ENCODE measurements around the gene BTBD18. TPM values are rescaled to one million over a fixed set of nuclear protein-coding genes. Genes with fewer than 3 reads are reported as not detected.

The BTBD18 gene
- total and polyA plus RNA-seq, 10 of the 15 experiments (the other 5 are each of a cell fraction or from before 2014, with no cell fraction given): 0.05 to 0.58 (median 0.19) TPM; not detected in 6

DNA sequence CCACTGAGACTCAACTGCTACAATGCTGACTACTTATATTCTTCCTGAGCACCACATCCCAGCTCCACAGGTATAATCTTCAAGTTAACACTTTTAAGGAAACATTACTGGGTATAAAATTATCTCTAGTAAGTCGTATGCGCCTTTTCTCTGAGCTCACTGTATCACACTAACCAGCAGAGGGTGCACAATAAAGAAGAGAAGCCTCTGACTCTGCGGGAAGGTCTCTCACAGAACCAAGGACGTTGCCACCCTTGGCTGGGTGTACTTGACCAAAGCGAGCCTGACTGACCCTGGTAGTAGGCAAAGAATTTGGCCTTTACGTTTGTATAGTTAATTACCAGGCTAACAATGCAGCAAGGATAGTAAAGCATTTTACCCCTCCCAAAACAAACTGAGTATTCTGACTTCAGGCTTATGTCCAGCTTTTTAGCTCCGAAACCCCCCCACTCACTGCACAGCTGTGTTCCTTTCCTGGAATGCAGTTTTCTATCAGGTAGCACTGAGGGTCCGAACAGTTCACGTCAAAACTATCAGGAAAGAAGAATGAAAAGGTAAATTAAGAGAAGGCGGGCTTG is at the start of gene BTBD18 (continued):
- TF ChIP-seq, protein P1, sequence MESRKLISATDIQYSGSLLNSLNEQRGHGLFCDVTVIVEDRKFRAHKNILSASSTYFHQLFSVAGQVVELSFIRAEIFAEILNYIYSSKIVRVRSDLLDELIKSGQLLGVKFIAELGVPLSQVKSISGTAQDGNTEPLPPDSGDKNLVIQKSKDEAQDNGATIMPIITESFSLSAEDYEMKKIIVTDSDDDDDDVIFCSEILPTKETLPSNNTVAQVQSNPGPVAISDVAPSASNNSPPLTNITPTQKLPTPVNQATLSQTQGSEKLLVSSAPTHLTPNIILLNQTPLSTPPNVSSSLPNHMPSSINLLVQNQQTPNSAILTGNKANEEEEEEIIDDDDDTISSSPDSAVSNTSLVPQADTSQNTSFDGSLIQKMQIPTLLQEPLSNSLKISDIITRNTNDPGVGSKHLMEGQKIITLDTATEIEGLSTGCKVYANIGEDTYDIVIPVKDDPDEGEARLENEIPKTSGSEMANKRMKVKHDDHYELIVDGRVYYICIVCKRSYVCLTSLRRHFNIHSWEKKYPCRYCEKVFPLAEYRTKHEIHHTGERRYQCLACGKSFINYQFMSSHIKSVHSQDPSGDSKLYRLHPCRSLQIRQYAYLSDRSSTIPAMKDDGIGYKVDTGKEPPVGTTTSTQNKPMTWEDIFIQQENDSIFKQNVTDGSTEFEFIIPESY (IDR thresholded peaks at IDR 0.05): peak; percentile 70; the same call in 1 of the 2 replicates
- TF ChIP-seq, protein P2, sequence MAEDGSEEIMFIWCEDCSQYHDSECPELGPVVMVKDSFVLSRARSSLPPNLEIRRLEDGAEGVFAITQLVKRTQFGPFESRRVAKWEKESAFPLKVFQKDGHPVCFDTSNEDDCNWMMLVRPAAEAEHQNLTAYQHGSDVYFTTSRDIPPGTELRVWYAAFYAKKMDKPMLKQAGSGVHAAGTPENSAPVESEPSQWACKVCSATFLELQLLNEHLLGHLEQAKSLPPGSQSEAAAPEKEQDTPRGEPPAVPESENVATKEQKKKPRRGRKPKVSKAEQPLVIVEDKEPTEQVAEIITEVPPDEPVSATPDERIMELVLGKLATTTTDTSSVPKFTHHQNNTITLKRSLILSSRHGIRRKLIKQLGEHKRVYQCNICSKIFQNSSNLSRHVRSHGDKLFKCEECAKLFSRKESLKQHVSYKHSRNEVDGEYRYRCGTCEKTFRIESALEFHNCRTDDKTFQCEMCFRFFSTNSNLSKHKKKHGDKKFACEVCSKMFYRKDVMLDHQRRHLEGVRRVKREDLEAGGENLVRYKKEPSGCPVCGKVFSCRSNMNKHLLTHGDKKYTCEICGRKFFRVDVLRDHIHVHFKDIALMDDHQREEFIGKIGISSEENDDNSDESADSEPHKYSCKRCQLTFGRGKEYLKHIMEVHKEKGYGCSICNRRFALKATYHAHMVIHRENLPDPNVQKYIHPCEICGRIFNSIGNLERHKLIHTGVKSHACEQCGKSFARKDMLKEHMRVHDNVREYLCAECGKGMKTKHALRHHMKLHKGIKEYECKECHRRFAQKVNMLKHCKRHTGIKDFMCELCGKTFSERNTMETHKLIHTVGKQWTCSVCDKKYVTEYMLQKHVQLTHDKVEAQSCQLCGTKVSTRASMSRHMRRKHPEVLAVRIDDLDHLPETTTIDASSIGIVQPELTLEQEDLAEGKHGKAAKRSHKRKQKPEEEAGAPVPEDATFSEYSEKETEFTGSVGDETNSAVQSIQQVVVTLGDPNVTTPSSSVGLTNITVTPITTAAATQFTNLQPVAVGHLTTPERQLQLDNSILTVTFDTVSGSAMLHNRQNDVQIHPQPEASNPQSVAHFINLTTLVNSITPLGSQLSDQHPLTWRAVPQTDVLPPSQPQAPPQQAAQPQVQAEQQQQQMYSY (CRISPR knock-in tag; IDR thresholded peaks at IDR 0.05): no peak
- TF ChIP-seq SREBF1 (IDR thresholded peaks at IDR 0.05; ENCODE audit: low read length) (no peak), NBN (IDR thresholded peaks at IDR 0.05) (0 out of 2 replicates have a peak, but pooled peaks have one; percentile 36), STAT3 (IDR thresholded peaks at IDR 0.05; ENCODE audit: low read depth, low read length) (no peak)

DNA sequence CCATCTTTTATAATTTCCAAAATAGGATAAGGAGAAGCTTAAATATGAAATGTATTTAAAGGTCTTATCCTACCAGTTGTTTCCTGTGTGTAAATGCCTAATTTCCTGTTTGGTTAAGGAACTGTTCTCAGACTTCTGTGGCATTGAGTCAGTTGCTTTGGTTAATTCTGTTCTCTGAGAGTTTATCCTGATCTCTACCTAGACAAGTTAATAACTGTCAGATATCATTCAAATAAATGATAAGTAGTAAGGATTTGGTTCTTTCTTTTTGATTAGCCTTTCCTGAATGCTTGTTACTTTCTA is 49.5 kb upstream of the BTBD18 start:
- peaks cover 19 to 21% of the 10 kb centered on the region in 2 experiments for H3K36me3 ChIP-seq (ENCODE audit: control insufficient read depth in 2 of 2, insufficient read depth in 2 of 2, low read length in 1 of 2)
- POLR2A ChIA-PET: interaction anchor here (0.5 to 2.5 kb wide), 10 partner anchors 12 to 134 kb away, joined by 3 to 11 read pairs (median 6); partner anchors contain the start of genes BTBD18, CTNND1 and SELENOH
- H3K9me3 ChIP-seq (replicated peaks; ENCODE audit: control insufficient read depth, insufficient read depth, low read length): no peaks in the 10 kb centered on the region
- FAIRE-seq (peak; percentile 78), ATAC-seq (no peak), DNase-seq (ENCODE audit: low read depth, low spot score) (no peak)
- no peaks in the 10 kb centered on the region for H3K27me3 ChIP-seq (replicated peaks in 1 of 2; ENCODE audit: control insufficient read depth in 2 of 2, insufficient read depth in 2 of 2, low read length in 1 of 2)
- CTCF ChIA-PET: interaction anchor here (0.9 to 6.7 kb wide), 52 partner anchors 8 to 1357 kb away, joined by 3 to 227 read pairs (median 9); partner anchors contain the start of genes BTBD18, CTNND1, MED19 and SELENOH
- no peaks in the 10 kb centered on the region; the same call in 1 of the 2 replicates for H3K4me1 ChIP-seq (ENCODE audit: control insufficient read depth, insufficient read depth, low read length)
- H2AFZ ChIP-seq (ENCODE audit: control insufficient read depth, low read depth, low read length): no peak overlapping the region
- H3K79me2 ChIP-seq (ENCODE audit: control insufficient read depth, insufficient read depth, low read length): peaks cover 9% of the 10 kb centered on the region
- H3K4me3 ChIP-seq: no peak overlapping the region
- no peak overlapping the region for H3K27ac ChIP-seq (ENCODE audit: control insufficient read depth, insufficient read depth)
- H3K4me2 ChIP-seq (ENCODE audit: control insufficient read depth, insufficient read depth): no peak overlapping the region
- no TSS peak for BruUV-seq (replicated peaks)
- H3K9ac ChIP-seq (ENCODE audit: control insufficient read depth, insufficient read depth, low read length): no peak overlapping the region
- SMC1A ChIA-PET (ENCODE audit: uncharacterized antibody, unreplicated experiment): interaction anchor here (0.6 to 6.4 kb wide), 48 partner anchors 8 to 723 kb away, joined by 3 to 143 read pairs (median 7); partner anchors contain the start of genes BTBD18, CLP1, CTNND1 and MED19
- H4K20me1 ChIP-seq (ENCODE audit: control insufficient read depth, insufficient read depth): no peaks in the 10 kb centered on the region
- in situ Hi-C loops (cut with MboI) (loop anchor here (5.0 to 25.0 kb wide), 3 partner anchors 139 to 711 kb away; partner anchors contain the start of genes OR5B21 and UBE2L6), intact Hi-C loops (cut with micrococcal nuclease; ENCODE audit: unreplicated experiment) (loop anchor here (5.0 kb wide), 1 partner anchor 711 kb away; no protein-coding TSS in a partner anchor)
- RAD21 ChIA-PET (ENCODE audit: unreplicated experiment): interaction anchor here (0.6 to 5.1 kb wide), 43 partner anchors 10 to 828 kb away, joined by 3 to 141 read pairs (median 7); partner anchors contain the start of genes BTBD18, CLP1, CTNND1 and MED19
- TF ChIP-seq SRF (IDR thresholded peaks at IDR 0.05; ENCODE audit: low read depth in 2 of 2, low read length in 2 of 2) (no peak), BMI1 (IDR thresholded peaks at IDR 0.05; ENCODE audit: borderline replicate concordance) (no peak), ZNF622 (IDR thresholded peaks at IDR 0.05) (no peak), SPI1 (IDR thresholded peaks at IDR 0.05; ENCODE audit: borderline replicate concordance, insufficient read depth, low read depth, low read length) (no peak), PML (IDR thresholded peaks at IDR 0.05; ENCODE audit: low read length) (no peak), ZNF274 (IDR thresholded peaks at IDR 0.05; ENCODE audit: insufficient read depth, insufficient read length) (no peak), ZNF207 (IDR thresholded peaks at IDR 0.05; ENCODE audit: borderline replicate concordance) (no peak)
- TF ChIP-seq, protein P3, sequence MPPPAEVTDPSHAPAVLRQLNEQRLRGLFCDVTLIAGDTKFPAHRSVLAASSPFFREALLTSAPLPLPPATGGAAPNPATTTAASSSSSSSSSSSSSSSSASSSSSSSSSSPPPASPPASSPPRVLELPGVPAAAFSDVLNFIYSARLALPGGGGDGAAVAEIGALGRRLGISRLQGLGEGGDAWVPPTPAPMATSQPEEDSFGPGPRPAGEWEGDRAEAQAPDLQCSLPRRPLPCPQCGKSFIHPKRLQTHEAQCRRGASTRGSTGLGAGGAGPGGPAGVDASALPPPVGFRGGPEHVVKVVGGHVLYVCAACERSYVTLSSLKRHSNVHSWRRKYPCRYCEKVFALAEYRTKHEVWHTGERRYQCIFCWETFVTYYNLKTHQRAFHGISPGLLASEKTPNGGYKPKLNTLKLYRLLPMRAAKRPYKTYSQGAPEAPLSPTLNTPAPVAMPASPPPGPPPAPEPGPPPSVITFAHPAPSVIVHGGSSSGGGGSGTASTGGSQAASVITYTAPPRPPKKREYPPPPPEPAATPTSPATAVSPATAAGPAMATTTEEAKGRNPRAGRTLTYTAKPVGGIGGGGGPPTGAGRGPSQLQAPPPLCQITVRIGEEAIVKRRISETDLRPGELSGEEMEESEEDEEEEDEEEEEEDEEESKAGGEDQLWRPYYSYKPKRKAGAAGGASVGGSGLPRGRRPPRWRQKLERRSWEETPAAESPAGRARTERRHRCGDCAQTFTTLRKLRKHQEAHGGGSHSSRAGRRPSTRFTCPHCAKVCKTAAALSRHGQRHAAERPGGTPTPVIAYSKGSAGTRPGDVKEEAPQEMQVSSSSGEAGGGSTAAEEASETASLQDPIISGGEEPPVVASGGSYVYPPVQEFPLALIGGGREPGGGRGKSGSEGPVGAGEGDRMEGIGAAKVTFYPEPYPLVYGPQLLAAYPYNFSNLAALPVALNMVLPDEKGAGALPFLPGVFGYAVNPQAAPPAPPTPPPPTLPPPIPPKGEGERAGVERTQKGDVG (CRISPR knock-in tag; IDR thresholded peaks at IDR 0.05): no peak
